Measurements from ENCODE around the gene DCLK3. TPM values are rescaled to one million over a fixed set of nuclear protein-coding genes. Genes with fewer than 3 reads are reported as not detected.

The DCLK3 gene
- total and polyA plus RNA-seq, 3 donors from 2014 or later = 4.0 to 8.1 (median 4.8) TPM

GRCh38 chr3:36804295-36805055, 40.1 kb upstream of the DCLK3 start:
- H3K36me3 ChIP-seq (ENCODE audit: low read depth, missing control alignments) = no peaks in the 10 kb centered on the region
- intact Hi-C loops (cut with DNase I; ENCODE audit: low total_unique reads) = no loop called here
- H3K27me3 ChIP-seq = no peaks in the 10 kb centered on the region
- H3K27ac ChIP-seq = no peak overlapping the region
- 86 to 90% methylated on average over 2 of the region's 2 CpGs for WGBS, 2 donors
- H3K4me1 ChIP-seq = no peaks in the 10 kb centered on the region
- TF ChIP-seq CTCF (IDR thresholded peaks at IDR 0.05) (no peak), POLR2A (IDR thresholded peaks at IDR 0.05) (no peak)
- H3K4me3 ChIP-seq = no peak overlapping the region
- H3K9me3 ChIP-seq = no peaks in the 10 kb centered on the region
- DNase-seq = no peak

- intact Hi-C loops (cut with DNase I; ENCODE audit: low total_unique reads) = no loop called here
- DNase-seq = no peak
- 93 to 94% methylated on average over 5 of the region's 5 CpGs for WGBS, 2 donors
These were observed 38.9 kb upstream of the DCLK3 start for GRCh38 chr3:36803091-36803791.

GRCh38 chr3:36800533-36801116, 36.3 kb upstream of the DCLK3 start:
- no peak overlapping the region for H3K27ac ChIP-seq
- H3K9me3 ChIP-seq = no peaks in the 10 kb centered on the region
- 75 to 76% methylated on average over 3 of the region's 3 CpGs for WGBS, 2 donors
- intact Hi-C loops (cut with DNase I; ENCODE audit: low total_unique reads) = no loop called here
- no peak for TF ChIP-seq CTCF (IDR thresholded peaks at IDR 0.05)
- no peak for TF ChIP-seq POLR2A (IDR thresholded peaks at IDR 0.05)
- H3K4me3 ChIP-seq = no peak overlapping the region
- no peaks in the 10 kb centered on the region for H3K36me3 ChIP-seq (ENCODE audit: low read depth, missing control alignments)
- no peaks in the 10 kb centered on the region for H3K27me3 ChIP-seq
- no peaks in the 10 kb centered on the region for H3K4me1 ChIP-seq
- DNase-seq = no peak

More at GRCh38 chr3:36803091-36803791, 38.9 kb upstream of the DCLK3 start:
- no peaks in the 10 kb centered on the region for H3K36me3 ChIP-seq (ENCODE audit: low read depth, missing control alignments)
- H3K4me3 ChIP-seq = no peak overlapping the region
- no peak overlapping the region for H3K27ac ChIP-seq
- H3K4me1 ChIP-seq = no peaks in the 10 kb centered on the region
- TF ChIP-seq POLR2A (IDR thresholded peaks at IDR 0.05) = no peak
- no peak for TF ChIP-seq CTCF (IDR thresholded peaks at IDR 0.05)
- H3K27me3 ChIP-seq = no peaks in the 10 kb centered on the region
- no peaks in the 10 kb centered on the region for H3K9me3 ChIP-seq

GRCh38 chr3:36796881-36797280, 32.5 kb upstream of the DCLK3 start:
- no peak for DNase-seq
- intact Hi-C loops (cut with DNase I; ENCODE audit: low total_unique reads) = no loop called here
- H3K36me3 ChIP-seq (ENCODE audit: low read depth, missing control alignments) = no peaks in the 10 kb centered on the region
- H3K9me3 ChIP-seq = no peaks in the 10 kb centered on the region
- no peak overlapping the region for H3K27ac ChIP-seq
- H3K4me3 ChIP-seq = no peak overlapping the region
- no peaks in the 10 kb centered on the region for H3K27me3 ChIP-seq
- no peaks in the 10 kb centered on the region for H3K4me1 ChIP-seq
- TF ChIP-seq CTCF (IDR thresholded peaks at IDR 0.05) (no peak), POLR2A (IDR thresholded peaks at IDR 0.05) (no peak)
